VCaP (cell line): ENCODE results near the gene GLIS1.

Experiments
- H3K27ac ChIP-seq: fragments of 450-650 bp; 2 replicates; pipeline ENCODE4 v1.5.1; 2017
- TF ChIP-seq, protein P1 (sequence below): fragments of 450-650 bp; conservative IDR thresholded peaks from 2 replicates; pipeline ENCODE4 v1.5.1; 2017; ENCODE audit warnings: mild to moderate bottlenecking, moderate library complexity

Gene GLIS1

DNA sequence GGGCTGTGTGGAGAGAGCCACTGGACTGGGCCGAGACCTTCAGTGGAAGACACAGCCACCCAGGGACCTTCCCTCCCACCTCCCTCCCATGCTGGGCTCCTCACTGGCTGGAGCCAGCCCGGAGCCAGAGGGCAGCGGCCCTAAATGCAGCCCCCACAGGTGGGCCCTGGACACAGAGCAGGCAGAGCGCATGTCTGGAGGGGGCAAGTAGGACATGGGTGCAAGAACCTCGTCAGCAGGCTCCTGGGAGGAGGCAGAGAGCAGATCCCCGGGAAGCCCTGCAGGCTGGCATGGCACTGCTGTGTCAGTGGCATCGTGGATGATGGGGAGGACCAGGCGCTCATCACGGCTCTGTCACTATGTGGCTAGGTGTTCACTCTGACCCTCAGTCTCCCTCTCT is 234.1 kb downstream of the GLIS1 start:
- TF ChIP-seq, protein P1, sequence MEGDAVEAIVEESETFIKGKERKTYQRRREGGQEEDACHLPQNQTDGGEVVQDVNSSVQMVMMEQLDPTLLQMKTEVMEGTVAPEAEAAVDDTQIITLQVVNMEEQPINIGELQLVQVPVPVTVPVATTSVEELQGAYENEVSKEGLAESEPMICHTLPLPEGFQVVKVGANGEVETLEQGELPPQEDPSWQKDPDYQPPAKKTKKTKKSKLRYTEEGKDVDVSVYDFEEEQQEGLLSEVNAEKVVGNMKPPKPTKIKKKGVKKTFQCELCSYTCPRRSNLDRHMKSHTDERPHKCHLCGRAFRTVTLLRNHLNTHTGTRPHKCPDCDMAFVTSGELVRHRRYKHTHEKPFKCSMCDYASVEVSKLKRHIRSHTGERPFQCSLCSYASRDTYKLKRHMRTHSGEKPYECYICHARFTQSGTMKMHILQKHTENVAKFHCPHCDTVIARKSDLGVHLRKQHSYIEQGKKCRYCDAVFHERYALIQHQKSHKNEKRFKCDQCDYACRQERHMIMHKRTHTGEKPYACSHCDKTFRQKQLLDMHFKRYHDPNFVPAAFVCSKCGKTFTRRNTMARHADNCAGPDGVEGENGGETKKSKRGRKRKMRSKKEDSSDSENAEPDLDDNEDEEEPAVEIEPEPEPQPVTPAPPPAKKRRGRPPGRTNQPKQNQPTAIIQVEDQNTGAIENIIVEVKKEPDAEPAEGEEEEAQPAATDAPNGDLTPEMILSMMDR = no peak
- H3K27ac ChIP-seq = no peak overlapping the region; the same call in 1 of the 2 replicates

DNA sequence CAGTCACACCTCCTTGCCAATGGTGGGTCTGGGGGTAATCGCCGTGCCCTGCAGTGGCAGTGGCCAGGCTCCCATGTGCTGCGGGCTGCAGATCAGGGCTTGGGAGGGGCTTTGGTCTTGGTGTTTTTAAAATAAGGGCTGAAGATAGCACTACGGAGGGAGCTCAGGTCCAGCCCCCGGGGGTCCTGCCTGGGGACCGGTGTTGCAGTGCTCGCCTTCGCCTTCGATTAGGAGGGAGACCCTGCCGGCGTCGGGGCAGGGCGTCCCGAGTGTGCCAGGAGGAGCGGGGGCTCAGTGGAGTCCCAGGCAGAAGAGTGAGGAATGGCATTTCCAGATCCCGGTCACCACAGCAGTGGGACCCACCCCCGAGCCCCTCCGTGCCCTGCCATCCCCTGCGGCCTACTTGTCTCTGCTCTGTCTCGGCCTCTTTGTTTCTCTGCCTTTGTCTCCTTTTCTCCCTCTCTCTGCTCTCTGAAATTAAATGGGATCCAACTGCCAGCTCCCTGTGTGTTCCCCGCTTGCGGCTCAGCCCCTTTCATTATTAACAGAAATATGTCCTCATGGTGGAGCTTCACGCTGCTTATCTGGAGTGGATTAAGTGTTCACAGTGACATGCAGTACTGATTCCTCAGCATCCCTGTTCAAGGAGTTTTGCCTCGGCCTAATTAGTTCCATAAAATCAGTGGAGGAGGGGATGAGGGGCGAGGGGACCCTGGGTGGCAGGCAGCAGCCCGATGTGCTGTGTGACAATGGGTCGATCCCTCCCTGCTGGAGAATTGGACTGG is 235.3 kb downstream of the GLIS1 start:
- no peak overlapping the region for H3K27ac ChIP-seq
- TF ChIP-seq, protein P1 = no peak

DNA sequence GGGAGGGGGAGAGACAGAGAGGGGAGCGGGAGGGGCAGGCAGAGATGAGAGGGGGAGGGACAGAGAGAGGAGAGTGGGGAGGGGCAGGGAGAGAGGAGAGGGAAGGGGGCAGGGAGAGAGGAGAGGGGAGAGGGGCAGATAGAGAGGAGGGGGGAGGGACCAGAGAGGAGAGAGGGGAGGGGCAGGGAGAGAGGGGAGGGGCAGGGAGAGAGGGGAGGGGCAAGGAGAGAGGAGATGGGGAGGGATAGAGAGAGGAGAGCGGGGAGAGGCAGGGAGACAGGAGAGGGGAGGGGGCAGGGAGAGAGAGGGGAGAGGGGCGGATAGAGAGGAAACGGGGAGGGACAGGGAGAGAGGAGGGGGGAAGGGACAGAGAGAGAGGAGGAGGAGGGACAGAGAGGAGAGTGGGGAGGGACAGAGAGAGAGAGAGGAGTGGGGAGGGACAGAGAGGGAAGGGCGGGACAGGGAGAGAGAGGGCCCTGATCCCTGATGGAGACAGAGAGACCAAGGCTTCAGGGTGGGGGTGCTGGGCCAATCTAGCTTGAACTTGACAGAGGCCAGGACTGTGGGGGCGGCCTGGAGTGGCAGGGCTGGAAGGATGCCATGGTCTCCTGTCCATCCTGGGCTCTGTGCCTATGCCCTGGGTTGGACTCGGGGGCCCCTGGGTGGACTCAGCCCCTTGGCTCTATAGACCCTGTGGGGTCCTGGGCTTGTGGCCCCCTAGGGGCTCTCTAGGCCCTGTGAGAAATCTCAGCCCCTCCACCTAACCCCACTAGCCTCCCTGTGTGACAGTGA is 236.1 kb downstream of the GLIS1 start:
- TF ChIP-seq, protein P1 = no peak
- H3K27ac ChIP-seq = no peak overlapping the region

DNA sequence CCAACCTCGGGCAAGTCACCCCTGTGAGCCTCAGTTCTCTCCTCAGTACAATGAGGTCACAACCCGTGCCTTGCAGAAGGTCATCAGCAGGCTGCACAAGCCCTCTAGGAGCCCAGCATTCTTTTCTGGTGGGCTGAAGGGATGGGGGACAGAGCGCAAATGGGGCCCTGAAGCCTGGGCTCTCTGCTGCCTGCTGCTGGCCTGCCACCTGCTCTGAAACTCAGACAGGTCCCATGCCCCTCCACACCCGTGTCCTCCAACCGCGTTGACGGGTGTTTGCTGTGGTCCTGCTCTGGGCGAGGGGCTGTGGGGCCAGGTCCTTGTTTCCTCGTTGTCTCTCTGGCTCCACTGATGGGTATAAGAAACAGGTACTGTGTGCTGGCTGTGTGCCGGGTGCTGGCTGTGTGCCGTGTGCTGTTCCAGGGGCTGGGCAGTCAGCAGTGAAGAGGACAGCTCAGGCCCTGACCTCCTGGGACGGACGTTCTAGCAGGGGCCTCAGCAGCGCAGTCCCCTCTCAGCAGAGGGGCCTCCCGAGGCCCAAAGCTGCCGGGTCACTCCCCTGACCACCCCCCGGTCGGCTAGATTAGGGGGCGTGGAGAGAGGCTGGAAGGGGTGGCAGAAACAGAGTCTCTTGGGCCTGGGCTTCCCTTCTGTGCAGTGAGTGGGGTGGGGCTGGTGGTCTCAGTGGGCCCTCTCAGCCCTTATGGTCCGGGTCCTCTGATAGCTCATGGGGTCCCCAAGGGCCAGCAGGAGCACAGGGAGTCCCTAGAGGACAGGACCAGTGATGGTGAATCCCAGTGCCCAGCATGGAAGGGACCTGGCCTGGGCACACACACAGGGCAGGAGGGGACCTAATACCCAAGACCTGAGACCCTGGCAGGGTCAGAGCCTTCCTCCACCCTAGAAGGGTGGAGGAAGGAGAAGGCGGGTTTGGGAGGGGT is 237.6 kb downstream of the GLIS1 start:
- TF ChIP-seq, protein P1 = 0 out of 2 replicates have a peak, but pooled peaks have one; percentile 10
- H3K27ac ChIP-seq = peak overlapping the region; percentile 24; the same call in 1 of the 2 replicates

DNA sequence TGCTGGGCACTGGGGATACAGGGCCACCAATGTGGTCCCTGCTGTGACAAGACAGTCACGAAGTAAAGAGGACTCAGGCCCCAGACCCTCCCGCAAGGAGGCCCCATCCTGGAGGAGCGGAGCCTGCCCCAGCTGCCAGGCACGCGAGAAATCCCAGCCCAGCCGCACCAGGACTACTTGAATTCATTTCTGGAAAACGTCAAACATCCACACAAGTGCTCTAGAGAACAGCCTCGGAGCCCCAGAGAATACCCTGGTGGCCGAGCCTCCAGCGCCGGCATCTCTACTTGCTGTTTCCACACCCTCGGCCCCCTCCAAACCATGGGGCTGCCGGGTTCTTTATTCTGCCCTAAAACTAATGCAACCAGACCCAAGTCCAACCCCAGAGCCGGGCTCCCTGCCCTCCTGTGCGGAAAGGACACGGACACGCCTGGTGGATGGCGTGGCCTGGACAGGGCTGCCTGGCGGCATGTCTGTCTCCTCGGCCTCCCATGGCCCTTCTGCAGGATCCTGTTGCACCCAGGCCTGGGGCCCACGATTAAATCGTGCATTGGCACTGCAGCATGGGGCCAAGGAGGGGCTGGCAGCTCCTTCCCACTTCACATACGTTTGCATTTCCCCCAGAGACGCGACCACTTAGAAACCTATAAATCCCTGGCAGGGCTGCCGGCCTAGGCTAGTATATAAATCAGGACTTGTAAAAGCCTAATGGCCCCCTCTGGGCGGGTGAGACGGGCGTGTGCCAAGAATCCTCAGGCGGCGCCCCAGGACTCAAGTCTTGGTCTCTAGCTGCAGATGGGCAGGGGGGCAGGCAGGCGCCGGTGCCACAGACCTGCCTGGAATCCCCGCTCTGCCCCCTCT is 238.5 kb downstream of the GLIS1 start:
- TF ChIP-seq, protein P1 = no peak
- peak overlapping the region; percentile 24; the same call in 1 of the 2 replicates for H3K27ac ChIP-seq

DNA sequence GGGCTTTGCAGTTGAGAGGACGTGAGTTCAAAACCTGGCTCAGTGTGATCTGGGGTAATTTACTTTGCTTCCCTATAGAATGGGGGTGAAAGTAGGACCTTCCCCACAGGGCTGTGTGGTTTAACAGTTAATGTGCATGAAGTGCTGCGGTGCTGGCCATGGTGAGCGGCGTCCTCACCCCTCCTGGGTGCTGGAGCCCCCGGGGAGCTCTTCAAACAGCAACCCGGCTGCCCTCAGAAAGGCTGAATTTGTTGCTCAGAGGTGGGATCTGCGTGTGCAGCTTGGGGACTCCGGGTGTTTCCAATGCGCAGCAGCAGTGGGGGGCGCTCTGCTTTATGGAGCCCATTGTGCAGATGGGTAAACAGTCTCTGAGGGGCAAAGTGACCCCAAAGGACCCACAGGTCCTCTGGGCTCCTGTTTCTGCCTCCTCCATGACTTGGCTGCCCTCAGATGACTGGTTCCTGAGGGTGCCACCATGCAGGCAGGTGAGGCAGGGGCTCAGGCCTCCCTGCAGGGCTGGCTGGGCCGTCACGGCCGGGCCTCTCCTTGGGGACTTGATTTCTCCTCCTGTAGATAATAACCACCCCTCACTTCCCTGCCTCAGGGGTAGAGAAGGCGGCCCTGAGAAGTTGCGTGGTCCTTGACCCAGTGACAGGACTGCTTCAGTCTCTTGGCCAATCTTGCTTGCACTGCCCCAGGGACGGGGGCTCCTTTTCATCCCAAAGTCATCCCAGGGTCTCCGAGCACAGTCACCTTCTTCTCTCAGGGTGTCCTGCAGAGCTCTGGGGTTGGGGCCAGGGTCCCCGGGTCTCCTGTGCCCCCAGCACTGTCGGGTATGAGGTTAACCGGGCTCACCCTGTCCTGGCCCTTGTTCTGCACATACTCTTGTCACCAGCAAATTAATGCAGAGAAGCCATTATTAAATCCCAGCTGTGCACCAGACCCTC is 239.4 kb downstream of the GLIS1 start:
- TF ChIP-seq, protein P1 = no peak
- H3K27ac ChIP-seq = no peak overlapping the region
